HUDEP-2 (cell line): Measurements from ENCODE around the gene SNTA1.
"Not testable (repeated sequence)": the region's sequence is repeated elsewhere in the genome, so short reads cannot be mapped to it uniquely, and the experiment has no call there.

Experiments
- DNase-seq, 76 experiments: peaks; one replicate each; lab custom pipeline; 2025; ENCODE audit not compliant: unreplicated experiment in 76 of 76; lab: John Stamatoyannopoulos, UW

Gene SNTA1

DNA sequence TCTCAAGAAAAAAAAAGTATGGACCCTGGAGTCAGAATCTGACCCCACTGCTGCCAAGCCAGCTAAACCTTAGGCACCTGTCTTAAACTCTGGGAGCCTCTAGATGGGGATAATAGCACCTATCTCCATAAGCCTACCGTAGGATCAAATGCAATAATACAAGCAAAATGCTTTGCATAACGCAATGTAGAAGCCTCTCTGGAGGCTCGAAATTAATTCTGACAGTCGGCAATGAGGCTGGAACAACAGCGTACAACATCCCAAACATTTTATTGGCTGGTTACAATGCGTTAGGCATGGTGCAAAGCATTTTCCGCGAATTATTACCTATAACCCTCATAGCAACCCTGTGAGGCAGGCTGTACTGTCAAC is 42.8 kb downstream of the SNTA1 start:
- peak in 5 of 76 experiments; percentile 6 to 25 (median 11) for DNase-seq

DNA sequence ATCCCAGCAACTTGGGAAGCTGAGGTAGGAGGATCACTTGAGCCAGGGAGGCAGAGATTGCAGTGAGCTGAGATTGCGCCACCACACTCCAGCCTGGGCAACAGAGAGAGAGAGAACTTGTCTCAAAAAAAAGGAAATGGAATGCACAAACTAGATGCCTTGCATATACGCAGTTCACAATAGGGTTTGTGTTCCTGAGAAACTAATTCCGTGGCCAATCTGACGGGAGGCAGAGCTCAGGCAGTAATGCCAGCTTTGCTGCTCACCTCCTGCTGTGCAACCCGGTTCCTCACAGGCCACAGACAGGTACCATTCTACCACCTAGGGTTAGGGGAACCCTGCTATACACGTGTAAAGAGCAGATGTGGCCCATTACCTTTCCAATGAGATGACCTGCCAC is 43.6 kb downstream of the SNTA1 start:
- no peak for DNase-seq

DNA sequence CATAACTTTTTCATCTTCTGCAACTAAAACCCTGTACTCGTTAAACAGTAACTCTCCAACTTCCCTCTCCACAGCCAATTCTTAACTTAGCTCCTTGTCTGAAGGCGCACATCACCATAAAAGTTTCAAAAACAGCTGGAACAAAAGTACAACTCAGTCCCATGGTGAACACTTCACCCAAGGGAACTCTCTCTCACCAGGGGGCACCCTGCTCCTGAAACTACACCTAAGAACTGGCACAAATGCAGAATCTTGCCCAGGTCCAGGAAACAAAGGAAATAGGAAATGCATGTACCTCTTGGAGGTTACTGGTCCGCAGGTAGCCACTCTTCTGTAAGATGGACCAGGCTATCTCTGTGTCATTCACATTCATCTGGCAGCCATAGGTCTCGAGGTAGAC is 48.8 kb downstream of the SNTA1 start:
- peak in 2 of 76 experiments; percentile 4 to 5 for DNase-seq

DNA sequence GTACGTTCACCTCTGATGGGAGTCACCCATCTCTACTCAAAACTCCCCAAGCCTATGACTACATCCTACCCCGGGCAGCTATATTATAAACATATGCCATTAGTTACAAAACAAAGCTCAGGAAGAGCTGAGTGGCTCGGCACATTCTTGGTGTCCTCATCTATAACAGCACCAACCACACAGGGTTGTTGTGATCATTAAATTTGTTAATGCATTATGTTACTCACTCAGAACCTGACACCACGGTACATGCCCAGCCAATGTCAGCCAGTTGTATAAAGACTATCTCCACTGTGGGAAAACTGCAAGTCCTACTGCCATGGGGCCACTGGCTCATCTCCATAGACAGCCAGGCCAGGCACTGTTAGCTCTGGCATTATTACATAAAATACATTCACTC is 50.0 kb downstream of the SNTA1 start:
- no peak for DNase-seq

DNA sequence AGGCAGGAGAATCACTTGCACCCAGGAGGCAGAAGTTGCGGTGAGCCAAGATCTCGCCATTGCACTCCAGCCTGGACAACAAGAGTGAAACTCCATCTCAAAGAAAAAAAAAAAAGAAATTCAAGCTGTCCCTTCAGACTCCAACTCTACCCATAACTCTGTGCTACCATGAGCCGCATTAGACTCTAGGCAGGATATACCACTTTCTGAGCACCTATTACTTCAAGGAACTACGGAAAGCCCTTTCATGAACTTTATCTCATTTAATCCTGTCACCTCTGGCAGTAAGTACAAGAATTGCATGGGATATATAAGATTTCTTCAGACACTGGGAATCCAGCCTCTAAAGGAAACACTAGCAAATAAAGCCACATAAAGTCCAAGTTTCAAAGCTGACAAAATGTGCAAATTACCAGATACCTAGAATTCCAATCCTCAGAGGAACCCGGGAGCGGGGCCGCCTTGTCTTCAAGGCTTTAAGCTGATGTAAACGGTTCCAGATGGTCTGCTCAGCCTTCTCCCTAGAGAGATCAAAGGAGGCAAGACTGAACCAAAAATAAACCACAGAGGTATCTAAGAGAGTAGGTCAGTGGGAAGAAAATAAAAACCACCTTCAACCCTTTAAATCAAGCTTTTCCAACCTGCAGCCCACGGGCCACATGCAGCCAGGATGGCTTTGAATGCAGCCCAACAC is 51.7 kb downstream of the SNTA1 start:
- DNase-seq: no peak

DNA sequence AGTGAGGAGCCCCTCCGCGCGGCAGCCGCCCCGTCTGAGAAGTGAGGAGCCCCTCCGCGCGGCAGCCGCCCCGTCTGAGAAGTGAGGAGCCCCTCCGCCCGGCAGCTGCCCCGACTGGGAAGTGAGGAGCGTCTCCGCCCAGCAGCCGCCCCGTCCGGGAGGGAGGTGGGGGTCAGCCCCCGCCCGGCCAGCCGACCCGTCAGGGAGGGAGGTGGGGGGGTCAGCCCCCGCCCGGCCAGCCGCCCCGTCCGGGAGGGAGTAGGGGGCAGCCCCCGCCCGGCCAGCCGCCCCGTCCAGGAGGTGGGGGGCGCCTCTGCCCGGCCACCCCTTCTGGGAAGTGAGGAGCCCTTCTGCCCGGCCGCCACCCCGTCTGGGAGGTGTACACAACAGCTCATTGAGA is 54.2 kb downstream of the SNTA1 start:
- not testable (repeated sequence) for DNase-seq

DNA sequence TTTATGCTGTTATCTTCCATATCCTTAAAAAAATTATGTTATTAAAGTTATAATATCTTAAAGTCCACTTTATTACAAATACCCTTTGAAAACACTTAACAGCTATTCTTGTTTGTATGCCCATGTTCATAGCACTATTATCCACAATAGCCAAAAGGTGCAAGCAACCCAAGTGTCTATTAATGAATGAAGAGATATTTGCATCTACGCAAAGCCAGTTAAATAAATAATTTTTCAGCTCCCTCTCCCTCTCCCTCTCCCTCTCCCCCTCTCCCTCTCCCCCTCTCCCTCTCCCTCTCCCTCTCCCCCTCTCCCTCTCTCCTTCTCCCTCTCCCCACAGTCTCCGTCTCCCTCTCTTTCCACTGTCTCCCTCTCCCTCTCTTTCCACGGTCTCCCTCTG is 55.3 kb downstream of the SNTA1 start:
- no peak for DNase-seq

DNA sequence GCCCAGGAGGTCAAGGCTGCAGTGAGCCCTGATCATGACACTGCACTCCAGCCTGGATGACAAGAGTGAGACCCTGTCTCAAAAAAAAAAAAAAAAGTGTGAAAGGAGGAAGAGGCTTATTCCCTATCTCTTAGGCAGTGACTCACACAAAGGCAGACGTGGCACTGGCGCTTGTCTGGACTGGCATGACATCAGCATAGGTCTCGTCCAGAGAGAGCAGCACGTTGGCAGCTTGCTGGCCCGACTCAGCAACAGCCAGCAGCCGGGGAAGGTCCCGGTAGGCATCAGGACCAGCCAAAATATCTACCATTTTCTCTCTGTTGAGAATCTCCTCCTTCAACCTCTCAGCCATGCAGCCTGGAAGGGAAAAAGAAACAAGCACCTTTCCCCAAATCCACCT is 56.4 kb downstream of the SNTA1 start:
- DNase-seq: peak in 13 of 76 experiments; percentile 3 to 46 (median 17)

DNA sequence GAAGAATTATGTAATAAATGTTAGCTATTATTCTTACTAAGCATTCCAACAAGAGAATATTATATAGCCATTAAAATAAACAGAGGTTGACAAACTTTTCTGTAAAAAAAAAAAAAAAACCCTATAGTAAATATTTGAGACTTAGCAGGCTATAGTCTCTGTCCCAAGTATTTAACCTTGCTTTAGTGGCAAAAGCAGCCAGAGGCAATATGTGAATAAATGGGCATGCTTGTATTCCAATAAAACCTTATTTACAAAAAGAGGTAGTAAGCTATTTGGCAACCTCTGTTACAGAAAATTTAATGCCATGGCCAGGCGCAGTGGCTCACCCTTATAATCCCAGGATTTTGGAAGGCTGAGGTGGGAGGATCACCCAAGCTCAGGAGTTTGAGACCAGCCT is 56.9 kb downstream of the SNTA1 start:
- DNase-seq: no peak

DNA sequence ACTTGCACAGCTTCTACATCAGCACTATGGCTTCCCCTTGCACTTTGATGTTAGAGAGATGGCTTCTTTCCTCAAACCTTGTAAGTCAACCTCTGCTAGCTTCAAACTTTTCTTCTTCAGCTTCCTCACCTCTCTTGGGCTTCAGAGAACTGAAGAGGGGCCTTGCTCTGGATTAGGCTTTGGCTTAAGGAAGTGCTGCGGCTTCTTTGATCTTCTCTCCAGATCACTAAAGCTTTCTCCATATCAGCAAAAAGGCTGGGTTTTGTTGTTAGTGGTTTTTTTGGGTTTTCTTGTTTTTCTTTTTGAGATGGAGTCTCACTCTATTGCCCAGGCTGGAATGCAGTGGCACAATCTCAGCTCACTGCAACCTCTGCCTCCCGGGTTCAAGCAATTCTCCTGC is 66.2 kb downstream of the SNTA1 start:
- DNase-seq: no peak

DNA sequence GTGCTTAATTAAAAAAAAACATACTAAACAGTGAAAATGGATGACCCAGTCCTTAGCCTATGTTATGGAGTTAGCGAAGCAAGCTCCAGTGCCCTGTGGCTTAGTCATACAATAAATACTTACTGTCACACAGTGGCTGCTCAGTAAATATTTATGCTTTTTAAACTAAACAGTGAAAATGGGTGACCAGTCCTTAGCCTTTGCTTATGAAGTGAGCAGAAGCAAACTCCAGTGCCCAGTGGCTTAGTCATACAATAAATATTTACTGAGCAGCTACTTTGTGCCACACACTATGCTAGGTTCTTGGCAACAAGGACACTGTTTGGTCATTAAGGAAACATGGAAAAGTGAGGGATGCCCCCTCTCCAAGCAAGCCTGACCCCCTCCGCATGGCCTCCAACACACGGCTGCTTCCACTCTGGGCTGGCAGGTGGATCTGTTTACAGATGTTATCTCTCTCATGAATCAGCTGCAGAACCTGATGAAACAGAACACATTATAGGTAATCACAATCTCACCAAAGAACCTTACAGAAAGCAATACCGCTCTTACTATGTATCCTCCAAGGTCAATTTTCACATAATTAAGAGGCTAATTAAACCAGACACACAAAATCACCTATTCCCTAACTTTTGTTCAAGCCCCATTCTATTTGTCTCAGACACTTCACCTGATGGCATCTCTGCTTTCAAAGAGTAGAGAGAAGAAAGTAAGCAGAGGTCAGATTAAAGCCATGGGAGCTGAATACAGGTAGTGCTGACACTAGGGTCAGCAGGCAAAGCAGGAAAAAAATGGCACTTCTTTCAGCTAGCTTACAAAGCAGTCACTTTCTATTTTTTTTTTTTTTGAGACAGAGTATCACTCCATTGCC is 69.6 kb downstream of the SNTA1 start:
- no peak for DNase-seq

DNA sequence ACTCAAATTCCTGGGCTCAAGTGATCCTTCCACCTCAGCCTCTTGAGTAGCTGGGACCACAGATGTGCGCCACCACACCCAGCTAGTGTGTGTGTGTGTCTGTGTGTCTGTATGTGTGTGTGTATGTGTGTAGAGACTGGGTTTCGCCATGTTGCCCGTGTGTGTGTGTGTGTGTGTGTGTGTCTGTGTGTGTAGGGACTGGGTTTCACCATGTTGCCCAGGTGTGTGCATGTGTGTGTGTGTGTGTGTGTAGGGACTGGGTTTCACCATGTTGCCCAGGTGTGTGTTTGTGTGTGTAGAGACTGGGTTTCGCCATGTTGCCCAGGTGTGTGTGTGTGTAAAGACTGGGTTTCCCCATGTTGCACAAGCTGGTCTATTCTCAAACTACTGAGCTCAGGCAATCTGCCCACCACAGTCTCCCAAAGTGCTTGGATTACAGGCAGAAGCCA is 70.5 kb downstream of the SNTA1 start:
- no peak for DNase-seq

DNA sequence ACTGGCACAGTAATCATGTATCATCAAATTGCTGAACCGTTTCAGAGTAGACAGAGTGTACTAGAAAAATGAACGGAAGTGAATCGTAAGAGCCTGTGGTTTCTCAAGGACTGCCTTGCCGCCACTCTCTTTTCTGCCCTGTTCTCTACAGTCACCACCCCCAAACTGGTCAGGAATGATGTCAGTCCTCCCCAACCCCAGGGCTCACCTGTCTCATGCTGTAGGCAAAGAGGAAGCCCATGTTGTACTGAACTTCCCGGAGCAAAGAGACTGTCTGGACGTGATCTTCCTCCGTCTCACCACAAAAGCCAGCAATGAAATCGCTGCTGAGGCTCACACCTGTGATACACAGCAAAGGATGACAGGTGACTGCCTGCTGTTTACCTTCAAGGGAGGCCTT is 73.3 kb downstream of the SNTA1 start:
- DNase-seq: no peak

DNA sequence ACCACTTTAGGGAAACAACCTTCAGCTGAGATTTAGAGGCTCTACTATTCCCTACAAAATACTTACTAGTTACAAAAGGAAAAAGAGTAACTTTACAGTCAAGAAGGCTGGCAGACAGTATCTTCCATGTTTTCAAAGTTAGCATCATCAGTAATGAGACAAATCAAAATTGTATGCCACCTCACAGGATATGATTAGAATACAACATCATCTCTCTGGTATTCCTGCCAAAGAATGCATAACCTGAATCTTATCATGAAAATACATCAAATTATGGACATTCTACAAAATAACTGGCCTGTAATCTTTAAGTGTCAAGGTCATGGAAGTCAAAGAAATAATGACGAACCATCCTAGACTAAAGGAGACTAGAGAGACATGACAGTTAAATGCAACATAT is 80.7 kb downstream of the SNTA1 start:
- DNase-seq: no peak

DNA sequence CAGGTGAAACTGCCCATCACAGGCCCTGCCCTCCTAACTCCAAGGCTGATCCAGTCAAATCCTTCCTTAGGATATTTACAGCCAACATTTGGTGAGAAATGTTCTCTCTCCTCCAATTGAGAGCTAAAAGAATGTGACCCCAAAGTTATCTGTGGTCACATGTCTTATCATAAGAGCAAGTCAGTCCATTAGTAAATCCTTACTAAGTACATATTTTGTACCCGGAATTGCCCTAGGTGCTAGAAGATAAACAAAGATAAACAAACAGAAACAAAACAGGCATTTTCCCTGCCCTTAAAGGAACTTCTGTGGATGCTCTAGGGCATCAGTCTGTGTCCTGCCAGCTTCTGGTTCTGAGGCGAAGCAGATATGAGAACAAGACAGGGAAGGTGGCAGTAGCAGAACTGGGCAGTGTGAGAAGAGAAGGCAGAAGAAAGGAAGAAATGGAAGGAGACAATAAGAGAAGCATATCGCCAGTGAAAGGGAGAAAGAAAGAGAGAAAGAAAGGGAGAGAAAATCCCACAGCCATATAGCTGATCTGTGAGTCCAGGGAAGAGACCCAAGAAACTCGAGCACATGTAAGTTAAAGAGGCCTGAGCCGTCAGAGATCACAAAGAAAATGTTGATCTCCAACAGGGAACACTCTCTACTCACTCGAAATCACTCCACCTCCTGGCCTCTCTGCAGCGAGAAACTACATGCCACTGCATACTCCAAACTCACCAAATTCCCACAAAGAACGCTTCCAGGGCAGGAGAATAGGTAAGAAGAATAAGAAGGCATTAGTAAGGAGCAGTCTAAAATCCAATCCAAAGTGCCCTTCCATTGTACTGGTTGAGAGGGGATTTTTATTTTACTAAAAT is 83.9 kb downstream of the SNTA1 start:
- no peak for DNase-seq
